HEK293T (cell line): Measurements from ENCODE around the gene YY1.
"Not testable (repeated sequence)": the region's sequence is repeated elsewhere in the genome, so short reads cannot be mapped to it uniquely, and the experiment has no call there.

Experiments used
- LEF1 ChIP-seq: fragments of 450-650 bp; IDR thresholded peaks from 2 replicates; pipeline ENCODE4 v1.6.1; 2017; ENCODE audit warnings: mild to moderate bottlenecking, borderline replicate concordance
- ZNF384 ChIP-seq: fragments of 450-650 bp; IDR thresholded peaks from 2 replicates; pipeline ENCODE4 v1.6.1; 2016

DNA sequence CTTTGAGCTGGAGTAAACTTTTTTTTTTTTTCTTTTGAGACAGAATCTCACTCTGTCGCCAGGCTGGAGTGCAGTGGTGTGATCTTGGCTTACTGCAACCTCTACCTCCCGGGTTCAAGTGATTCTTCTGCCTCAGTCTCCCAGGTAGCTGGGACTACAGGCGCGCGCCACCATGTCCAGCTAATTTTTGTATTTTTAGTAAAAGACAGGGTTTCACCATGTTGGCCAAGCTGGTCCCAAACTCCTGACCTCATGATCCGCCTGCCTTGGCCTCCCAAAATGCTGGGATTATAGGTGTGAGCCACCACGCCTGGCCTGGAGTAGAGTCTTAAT lies 34.1 kb upstream of the YY1 start:
- not testable (repeated sequence) for TF ChIP-seq ZNF384, LEF1
